ENCODE measurements around the gene FHOD3. TPM values are rescaled to one million over a fixed set of nuclear protein-coding genes. Genes with fewer than 3 reads are reported as not detected.

FHOD3 gene
- total and polyA plus RNA-seq, 7 experiments from 2014 or later: not detected

DNA sequence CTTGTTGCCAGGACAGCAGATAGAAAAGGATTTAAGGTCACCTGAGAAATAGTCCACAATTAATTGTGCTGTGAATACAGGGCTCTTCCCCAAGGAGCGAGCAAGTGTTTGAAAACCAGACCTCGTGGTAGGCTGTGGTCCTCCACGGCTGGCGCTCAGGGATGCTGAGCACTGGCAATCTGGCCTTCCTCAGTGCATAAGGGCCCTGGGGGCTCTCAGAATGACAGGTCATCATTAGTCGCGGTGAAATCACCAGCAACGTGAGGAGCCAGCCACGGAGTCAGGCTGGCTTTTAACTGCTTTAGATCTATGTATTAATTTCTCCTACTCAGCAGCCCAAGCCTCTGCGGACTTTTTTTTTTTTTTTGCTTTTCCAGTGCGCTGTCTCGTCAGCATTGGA, 148.5 kb downstream of the FHOD3 start:
- H3K36me3 Mint-ChIP-seq: no peaks in the 10 kb centered on the region
- no peaks in the 10 kb centered on the region for H3K36me3 ChIP-seq (ENCODE audit: control insufficient read depth in 2 of 3, insufficient read depth in 3 of 3, low read length in 3 of 3)
- H3K9me3 ChIP-seq (ENCODE audit: control insufficient read depth in 2 of 3, low read length in 3 of 3): no peaks in the 10 kb centered on the region
- peaks cover 0 to 2% (median 0%) of the 10 kb centered on the region in 11 donors for H3K9me3 Mint-ChIP-seq
- DNase-seq (no peak), ATAC-seq (no peak)
- H3K27ac ChIP-seq (ENCODE audit: low read depth, low read length): no peak overlapping the region
- no peak overlapping the region for H3K4me3 Mint-ChIP-seq
- H3K4me3 ChIP-seq (ENCODE audit: low read length): no peak overlapping the region
- no peaks in the 10 kb centered on the region for H3K4me1 ChIP-seq (ENCODE audit: control insufficient read depth in 2 of 2, insufficient read depth in 2 of 2, low read length in 2 of 2)
- no peak overlapping the region for H3K27ac Mint-ChIP-seq
- no peaks in the 10 kb centered on the region for H3K27me3 ChIP-seq (ENCODE audit: control insufficient read depth in 2 of 2, insufficient read depth in 2 of 2, low read length in 2 of 2)
- ChIA-PET POLR2A (no interaction called here), CTCF (no interaction called here)
- H3K27me3 Mint-ChIP-seq: peaks cover 2 to 21% (median 10%) of the 10 kb centered on the region in 5 donors
- H3K4me1 Mint-ChIP-seq: no peaks in the 10 kb centered on the region
- intact Hi-C loops (cut with micrococcal nuclease): no loop called here

- no peak overlapping the region for H3K4me3 Mint-ChIP-seq
- no peak overlapping the region for H3K27ac Mint-ChIP-seq
- ATAC-seq (no peak), DNase-seq (no peak)
- Histone ChIP-seq H3K27me3 (ENCODE audit: control insufficient read depth in 2 of 2, insufficient read depth in 2 of 2, low read length in 2 of 2) (no peaks in the 10 kb centered on the region), H3K9me3 (ENCODE audit: control insufficient read depth in 2 of 3, low read length in 3 of 3) (no peaks in the 10 kb centered on the region), H3K27ac (ENCODE audit: low read depth, low read length) (no peak overlapping the region), H3K36me3 (ENCODE audit: control insufficient read depth in 2 of 3, insufficient read depth in 3 of 3, low read length in 3 of 3) (no peaks in the 10 kb centered on the region), H3K4me1 (ENCODE audit: control insufficient read depth in 2 of 2, insufficient read depth in 2 of 2, low read length in 2 of 2) (no peaks in the 10 kb centered on the region), H3K4me3 (ENCODE audit: low read length) (no peak overlapping the region)
- POLR2A ChIA-PET: no interaction called here
- no peaks in the 10 kb centered on the region for H3K36me3 Mint-ChIP-seq
- H3K9me3 Mint-ChIP-seq: peaks cover 0 to 2% (median 0%) of the 10 kb centered on the region in 11 donors
- no peaks in the 10 kb centered on the region for H3K4me1 Mint-ChIP-seq
- H3K27me3 Mint-ChIP-seq: peaks cover 0 to 17% (median 15%) of the 10 kb centered on the region in 5 donors
- intact Hi-C loops (cut with micrococcal nuclease): no loop called here
- CTCF ChIA-PET: no interaction called here
These were observed 151.1 kb downstream of the FHOD3 start for GRCh38 chr18:36448384-36449290.

GRCh38 chr18:36449451-36449850, 151.9 kb downstream of the FHOD3 start:
- Histone ChIP-seq H3K27me3 (ENCODE audit: control insufficient read depth in 2 of 2, insufficient read depth in 2 of 2, low read length in 2 of 2) (no peaks in the 10 kb centered on the region), H3K27ac (ENCODE audit: low read depth, low read length) (no peak overlapping the region), H3K4me1 (ENCODE audit: control insufficient read depth in 2 of 2, insufficient read depth in 2 of 2, low read length in 2 of 2) (no peaks in the 10 kb centered on the region), H3K36me3 (ENCODE audit: control insufficient read depth in 2 of 3, insufficient read depth in 3 of 3, low read length in 3 of 3) (no peaks in the 10 kb centered on the region), H3K9me3 (ENCODE audit: control insufficient read depth in 2 of 3, low read length in 3 of 3) (no peaks in the 10 kb centered on the region), H3K4me3 (ENCODE audit: low read length) (no peak overlapping the region)
- Mint-ChIP-seq H3K4me1 (no peaks in the 10 kb centered on the region), H3K36me3 (no peaks in the 10 kb centered on the region), H3K9me3 (peaks cover 0 to 2% (median 0%) of the 10 kb centered on the region in 11 donors), H3K4me3 (no peak overlapping the region), H3K27ac (no peak overlapping the region), H3K27me3 (peaks cover 0 to 20% (median 14%) of the 10 kb centered on the region in 5 donors)
- intact Hi-C loops (cut with micrococcal nuclease): no loop called here
- ChIA-PET CTCF (no interaction called here), POLR2A (no interaction called here)
- ATAC-seq (no peak), DNase-seq (no peak)

- Mint-ChIP-seq H3K4me3 (no peak overlapping the region), H3K9me3 (peaks cover 0 to 4% (median 0%) of the 10 kb centered on the region in 11 donors), H3K27me3 (peaks cover 0 to 28% (median 18%) of the 10 kb centered on the region in 5 donors), H3K27ac (no peak overlapping the region), H3K4me1 (no peaks in the 10 kb centered on the region), H3K36me3 (no peaks in the 10 kb centered on the region)
- intact Hi-C loops (cut with micrococcal nuclease): no loop called here
- no peaks in the 10 kb centered on the region for H3K27me3 ChIP-seq (ENCODE audit: control insufficient read depth in 2 of 2, insufficient read depth in 2 of 2, low read length in 2 of 2)
- no peak overlapping the region for H3K27ac ChIP-seq (ENCODE audit: low read depth, low read length)
- no peaks in the 10 kb centered on the region for H3K9me3 ChIP-seq (ENCODE audit: control insufficient read depth in 2 of 3, low read length in 3 of 3)
- DNase-seq (no peak), ATAC-seq (no peak)
- H3K4me3 ChIP-seq (ENCODE audit: low read length): no peak overlapping the region
- ChIA-PET POLR2A (no interaction called here), CTCF (no interaction called here)
- H3K36me3 ChIP-seq (ENCODE audit: control insufficient read depth in 2 of 3, insufficient read depth in 3 of 3, low read length in 3 of 3): no peaks in the 10 kb centered on the region
- no peaks in the 10 kb centered on the region for H3K4me1 ChIP-seq (ENCODE audit: control insufficient read depth in 2 of 2, insufficient read depth in 2 of 2, low read length in 2 of 2)
These were observed 152.8 kb downstream of the FHOD3 start for GRCh38 chr18:36450264-36450663.

DNA sequence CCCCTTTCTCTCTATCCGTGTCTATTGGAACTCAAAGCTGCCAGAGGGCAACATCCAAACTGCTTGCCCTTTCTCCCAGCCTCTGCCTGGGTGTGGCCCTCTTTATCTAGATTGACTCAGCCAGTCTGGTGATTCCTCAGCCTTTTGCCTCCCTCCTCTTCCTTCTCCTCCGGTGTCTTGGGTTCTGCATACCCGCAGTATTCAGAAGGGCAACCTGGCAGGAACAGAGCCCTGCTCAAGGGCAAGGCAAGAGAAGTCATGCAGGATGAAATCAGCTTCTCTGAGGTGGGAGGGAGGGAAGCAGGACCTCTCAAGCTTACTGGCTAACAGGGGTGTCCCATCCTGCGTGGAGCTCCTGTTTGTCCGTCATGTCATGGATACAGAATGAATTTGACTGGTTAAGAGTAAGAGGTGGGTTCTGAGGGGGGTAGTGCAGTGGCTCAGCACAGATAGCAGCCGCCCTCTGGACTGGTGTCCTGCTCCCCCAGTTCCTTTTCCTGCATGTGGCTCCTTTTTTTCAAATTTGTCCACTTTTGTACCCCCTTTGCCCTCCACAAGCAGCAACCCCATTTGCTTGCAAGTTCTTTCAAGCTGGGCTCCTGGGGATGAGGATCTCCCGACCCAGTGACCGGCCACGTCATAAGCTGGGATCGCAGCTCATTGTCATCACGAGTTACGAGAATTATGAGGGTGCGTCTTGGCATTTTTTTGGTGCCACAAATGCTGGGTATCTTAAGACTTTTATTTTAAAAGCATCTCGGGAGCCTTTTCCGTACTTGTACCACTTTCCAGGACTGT, 154.1 kb downstream of the FHOD3 start:
- ChIA-PET CTCF (no interaction called here), POLR2A (no interaction called here)
- Histone ChIP-seq H3K36me3 (ENCODE audit: control insufficient read depth in 2 of 3, insufficient read depth in 3 of 3, low read length in 3 of 3) (no peaks in the 10 kb centered on the region), H3K4me1 (ENCODE audit: control insufficient read depth in 2 of 2, insufficient read depth in 2 of 2, low read length in 2 of 2) (no peaks in the 10 kb centered on the region), H3K27me3 (ENCODE audit: control insufficient read depth in 2 of 2, insufficient read depth in 2 of 2, low read length in 2 of 2) (no peaks in the 10 kb centered on the region), H3K4me3 (ENCODE audit: low read length) (no peak overlapping the region), H3K27ac (ENCODE audit: low read depth, low read length) (no peak overlapping the region), H3K9me3 (ENCODE audit: control insufficient read depth in 2 of 3, low read length in 3 of 3) (no peaks in the 10 kb centered on the region)
- ATAC-seq (no peak), DNase-seq (no peak)
- intact Hi-C loops (cut with micrococcal nuclease): no loop called here
- H3K36me3 Mint-ChIP-seq: no peaks in the 10 kb centered on the region
- H3K4me1 Mint-ChIP-seq: no peaks in the 10 kb centered on the region
- H3K27me3 Mint-ChIP-seq: peaks cover 0 to 35% (median 18%) of the 10 kb centered on the region in 5 donors
- H3K9me3 Mint-ChIP-seq: peaks cover 0 to 4% (median 0%) of the 10 kb centered on the region in 11 donors
- H3K27ac Mint-ChIP-seq: no peak overlapping the region
- no peak overlapping the region for H3K4me3 Mint-ChIP-seq

DNA sequence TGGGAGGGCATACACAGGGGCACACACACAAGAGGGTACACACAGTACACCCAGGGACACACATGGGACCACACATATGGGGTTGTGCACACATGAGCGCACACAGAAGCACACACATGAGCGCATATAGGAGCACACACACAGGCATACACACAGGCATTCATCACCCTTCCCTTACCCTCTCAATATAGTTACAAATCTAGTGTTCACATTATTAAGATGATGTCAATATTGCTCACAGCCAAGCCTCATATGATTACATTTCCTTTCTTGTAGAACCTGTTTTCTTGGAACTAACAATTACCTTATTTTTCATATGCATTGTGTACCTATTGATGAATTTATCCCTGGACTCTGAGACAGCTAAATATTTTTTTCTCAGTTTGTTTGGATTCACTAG, 156.7 kb downstream of the FHOD3 start:
- H3K4me1 Mint-ChIP-seq: no peaks in the 10 kb centered on the region
- no peaks in the 10 kb centered on the region for H3K36me3 Mint-ChIP-seq
- H3K27ac ChIP-seq (ENCODE audit: low read depth, low read length): no peak overlapping the region
- intact Hi-C loops (cut with micrococcal nuclease): no loop called here
- no peak overlapping the region for H3K27ac Mint-ChIP-seq
- CTCF ChIA-PET: no interaction called here
- POLR2A ChIA-PET: no interaction called here
- H3K27me3 Mint-ChIP-seq: peaks cover 4 to 38% (median 18%) of the 10 kb centered on the region in 5 donors
- H3K36me3 ChIP-seq (ENCODE audit: control insufficient read depth in 2 of 3, insufficient read depth in 3 of 3, low read length in 3 of 3): no peaks in the 10 kb centered on the region
- ATAC-seq: no peak
- H3K4me3 Mint-ChIP-seq: no peak overlapping the region
- H3K9me3 Mint-ChIP-seq: peaks cover 0 to 4% (median 0%) of the 10 kb centered on the region in 11 donors
- no peak for DNase-seq
- H3K9me3 ChIP-seq (ENCODE audit: control insufficient read depth in 2 of 3, low read length in 3 of 3): no peaks in the 10 kb centered on the region
- no peaks in the 10 kb centered on the region for H3K4me1 ChIP-seq (ENCODE audit: control insufficient read depth in 2 of 2, insufficient read depth in 2 of 2, low read length in 2 of 2)
- H3K4me3 ChIP-seq (ENCODE audit: low read length): no peak overlapping the region
- no peaks in the 10 kb centered on the region for H3K27me3 ChIP-seq (ENCODE audit: control insufficient read depth in 2 of 2, insufficient read depth in 2 of 2, low read length in 2 of 2)

Data from naive thymus-derived CD4-positive, alpha-beta T cell (primary cell).